ENCODE results near the gene CCDC178.
"Not testable (repeated sequence)": the region's sequence is repeated elsewhere in the genome, so short reads cannot be mapped to it uniquely, and the experiment has no call there.

The CCDC178 gene, protein sequence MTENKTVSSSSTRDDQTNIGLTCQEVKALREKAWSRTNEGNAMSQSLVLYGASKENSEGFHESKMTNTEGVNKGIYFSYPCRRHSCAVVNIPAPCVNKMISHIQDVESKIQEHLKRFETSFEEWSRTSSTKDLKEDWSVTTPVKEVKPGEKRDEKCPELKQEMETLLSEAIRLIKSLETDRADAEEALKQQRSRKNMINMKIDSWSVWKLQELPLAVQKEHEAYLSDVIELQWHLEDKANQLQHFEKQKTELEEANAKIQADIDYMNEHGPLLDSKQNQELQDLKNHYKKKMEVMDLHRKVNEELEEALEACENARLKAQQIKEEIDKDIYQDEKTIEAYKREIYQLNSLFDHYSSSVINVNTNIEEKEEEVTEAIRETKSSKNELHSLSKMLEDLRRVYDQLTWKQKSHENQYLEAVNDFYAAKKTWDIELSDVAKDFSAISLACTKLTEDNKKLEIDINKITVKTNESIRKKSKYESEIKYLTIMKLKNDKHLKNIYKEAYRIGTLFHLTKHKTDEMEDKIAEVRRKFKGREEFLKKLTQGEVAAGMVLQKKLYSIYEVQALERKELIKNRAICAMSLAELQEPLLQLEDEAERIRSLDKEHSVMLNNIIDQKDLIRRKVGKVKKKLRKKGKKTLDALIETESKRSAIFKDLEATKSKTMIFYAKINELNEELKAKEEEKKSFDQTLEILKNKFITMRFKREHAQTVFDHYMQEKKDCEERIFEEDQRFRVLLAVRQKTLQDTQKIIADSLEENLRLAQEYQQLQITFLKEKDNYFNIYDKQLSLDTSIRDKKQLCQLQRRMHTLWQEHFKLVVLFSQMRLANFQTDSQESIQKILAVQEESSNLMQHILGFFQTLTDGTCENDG

DNA sequence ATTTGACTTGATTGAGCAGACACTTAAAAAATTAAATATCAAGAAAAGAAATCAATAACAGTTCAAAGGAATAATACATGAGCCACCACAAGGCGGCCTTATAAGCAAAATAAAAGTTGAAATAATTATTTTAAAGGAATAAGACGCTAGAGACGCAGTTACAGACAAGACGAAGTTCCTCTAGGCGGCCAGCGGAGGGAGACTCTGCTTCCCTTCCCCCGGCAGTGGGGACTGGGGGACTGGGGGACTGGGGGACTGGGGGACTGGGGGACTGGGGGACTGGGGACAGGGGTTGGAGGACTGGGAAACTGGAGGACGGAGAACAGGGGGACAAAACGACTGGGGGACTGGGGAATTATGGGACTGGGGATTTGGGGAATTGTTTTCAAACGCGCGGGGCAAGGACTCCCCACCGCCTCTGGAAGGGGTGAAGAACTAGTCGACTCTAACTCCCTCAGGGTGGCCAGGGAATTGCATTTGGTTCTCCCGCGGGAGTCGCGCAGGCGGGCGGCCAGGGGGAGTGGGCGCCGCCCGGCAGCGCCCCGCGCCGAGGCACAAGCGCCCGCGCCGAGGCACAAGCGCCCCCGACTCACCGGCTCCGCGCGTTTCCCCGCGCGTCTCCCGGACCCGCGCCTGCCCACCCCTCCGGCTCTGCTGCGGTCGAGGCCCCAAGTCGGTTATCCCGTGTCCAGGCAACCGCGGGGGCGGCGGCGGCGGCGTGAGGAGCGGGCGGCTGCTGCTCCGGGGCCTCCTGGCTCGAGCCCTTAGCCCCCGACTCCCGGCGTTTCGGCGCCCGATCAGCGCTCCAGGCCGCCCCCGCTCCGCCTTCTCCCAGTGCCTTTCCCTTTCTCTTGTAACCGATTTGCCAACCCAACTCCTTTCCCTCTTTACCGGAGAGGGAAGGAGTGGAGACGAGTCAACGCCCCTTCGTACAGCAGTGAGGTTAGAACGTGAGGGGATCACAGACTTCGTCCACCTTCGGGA, at the start of gene CCDC178:
Gene CCDC178 (minus strand): TSS at position 662 of the 984 bp plus-strand sequence. CDS start 28,633 bp downstream, outside the sequence.
- DNase-seq = peak; percentile 13

DNA sequence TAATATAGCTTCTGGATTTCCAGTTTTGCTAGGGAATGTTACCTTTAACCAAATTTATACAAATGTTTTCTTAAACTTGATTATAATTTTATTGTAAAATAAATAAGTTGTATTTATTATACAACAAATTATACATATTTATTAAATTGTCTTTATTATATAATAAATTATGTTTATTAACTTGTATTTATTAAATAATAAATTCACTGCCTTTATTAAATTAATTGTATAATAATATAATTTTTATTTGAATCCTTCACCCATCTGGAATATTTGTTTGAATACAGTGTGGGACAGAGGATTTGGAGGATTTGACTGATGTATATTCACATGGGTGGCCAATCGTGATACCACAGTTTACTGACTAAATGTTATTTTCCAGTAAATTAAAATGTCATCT, 43.4 kb upstream of the CCDC178 start:
- no peak for DNase-seq

DNA sequence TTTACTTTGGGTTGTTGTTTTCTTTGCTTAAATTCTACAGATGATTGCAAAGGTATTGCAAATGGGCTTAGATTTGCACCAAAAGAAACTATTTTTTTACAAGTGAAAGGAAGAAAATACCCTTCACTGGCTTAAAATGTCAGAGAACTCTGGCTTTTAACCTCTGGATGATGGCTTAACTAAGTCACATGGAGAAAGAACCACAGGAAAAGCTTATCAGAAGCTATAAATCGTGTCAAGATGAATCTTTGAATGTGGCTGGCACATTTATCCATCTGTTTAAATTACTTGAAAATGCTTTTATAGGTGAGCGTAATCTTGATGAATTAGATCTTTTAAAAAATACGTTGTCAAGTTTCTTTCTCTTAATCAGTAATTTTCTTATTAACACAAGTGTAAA, 32.0 kb upstream of the CCDC178 start:
- DNase-seq = no peak

DNA sequence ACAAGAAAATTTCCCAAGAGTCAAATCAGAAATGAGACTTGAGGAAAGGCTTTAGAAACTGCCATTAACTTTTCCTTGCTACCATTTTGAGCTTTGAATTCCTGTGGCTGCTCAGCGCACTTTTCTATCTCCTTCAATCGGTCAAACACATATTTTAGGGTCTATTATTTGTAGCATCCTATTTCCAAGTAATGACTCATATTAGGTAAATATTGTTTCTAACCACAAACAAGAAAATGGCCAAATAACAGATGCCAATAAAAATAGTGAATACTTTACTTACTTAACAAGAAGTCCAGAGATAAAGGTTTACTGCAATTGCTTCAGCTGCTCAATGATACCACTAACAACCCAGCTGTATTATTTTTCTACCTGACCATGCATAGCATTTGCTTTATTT, 29.7 kb upstream of the CCDC178 start:
- no peak for DNase-seq

DNA sequence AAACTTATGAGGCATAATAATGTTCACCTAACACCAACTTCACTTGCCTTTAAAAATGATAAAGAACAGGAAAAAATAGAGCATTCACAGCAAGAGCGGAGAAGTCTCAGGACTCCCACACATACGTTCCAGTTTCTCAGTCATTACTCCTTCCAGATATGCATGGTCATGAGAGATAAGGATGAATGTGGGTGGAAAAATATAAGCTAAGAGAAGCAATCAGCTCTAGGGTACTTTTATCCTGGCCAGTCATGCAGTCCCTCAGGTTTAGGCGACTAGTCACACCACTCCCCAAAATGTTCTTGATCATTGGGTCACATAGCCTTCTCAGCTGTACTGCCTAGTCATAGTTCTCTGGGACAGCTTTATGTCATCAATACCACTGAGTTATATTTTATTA, 29.2 kb upstream of the CCDC178 start:
- DNase-seq = peak; percentile 63

DNA sequence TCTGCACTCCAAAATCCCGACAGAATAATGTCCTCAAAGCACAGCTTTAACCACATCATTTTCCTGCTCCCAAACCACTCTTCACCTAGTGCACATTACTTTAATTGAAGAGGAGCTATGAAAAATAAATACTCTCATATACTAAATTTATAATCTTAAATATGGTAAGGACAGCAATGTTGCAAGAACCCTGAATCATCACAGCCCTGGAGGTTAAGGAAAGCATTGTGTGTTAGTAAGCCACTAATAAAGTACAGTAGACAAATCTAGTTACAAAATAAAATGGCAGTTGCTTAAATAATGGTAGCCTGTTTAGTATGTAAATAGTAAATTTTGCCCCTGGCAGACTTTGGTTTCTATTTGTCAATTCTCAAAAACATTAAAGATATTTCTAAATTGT, 27.0 kb upstream of the CCDC178 start:
- no peak for DNase-seq

DNA sequence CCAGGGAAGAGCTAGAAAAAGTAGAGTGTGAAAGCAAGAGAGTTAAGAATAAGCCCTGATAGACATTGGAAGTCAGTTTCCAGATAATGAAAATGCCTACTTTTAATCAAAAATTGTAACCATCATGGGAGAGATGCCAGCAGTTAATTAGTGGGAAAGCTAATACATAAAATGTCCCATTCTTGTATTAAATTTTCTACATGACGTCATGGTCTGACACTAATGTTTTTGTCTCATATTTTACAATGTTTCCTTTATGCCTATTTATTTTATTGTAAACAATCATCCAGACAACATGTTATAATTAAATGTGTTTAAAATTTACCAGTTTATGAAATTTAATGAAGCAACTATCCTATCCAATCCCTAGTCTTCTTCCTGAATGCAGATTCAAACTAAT, 26.3 kb upstream of the CCDC178 start:
- DNase-seq = no peak

DNA sequence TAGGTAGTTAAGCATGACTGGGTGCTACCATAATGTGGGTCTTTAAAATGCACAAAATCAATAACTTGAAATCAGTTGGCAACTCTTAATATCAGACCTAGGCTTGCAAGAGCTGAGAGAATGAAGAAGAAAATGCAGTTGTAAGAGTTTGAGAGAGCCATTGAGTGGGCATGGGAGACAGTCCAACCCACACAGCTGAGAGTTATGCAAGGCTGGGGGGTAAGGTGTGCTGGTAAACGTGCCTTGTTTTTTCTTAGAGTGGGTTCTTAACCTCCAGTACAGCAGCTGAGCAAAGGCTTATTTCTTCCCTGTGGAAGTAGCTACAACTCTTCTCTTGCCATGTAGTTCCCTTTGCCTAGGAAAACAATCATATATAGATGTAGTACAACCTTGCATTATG, 20.2 kb upstream of the CCDC178 start:
- no peak for DNase-seq

DNA sequence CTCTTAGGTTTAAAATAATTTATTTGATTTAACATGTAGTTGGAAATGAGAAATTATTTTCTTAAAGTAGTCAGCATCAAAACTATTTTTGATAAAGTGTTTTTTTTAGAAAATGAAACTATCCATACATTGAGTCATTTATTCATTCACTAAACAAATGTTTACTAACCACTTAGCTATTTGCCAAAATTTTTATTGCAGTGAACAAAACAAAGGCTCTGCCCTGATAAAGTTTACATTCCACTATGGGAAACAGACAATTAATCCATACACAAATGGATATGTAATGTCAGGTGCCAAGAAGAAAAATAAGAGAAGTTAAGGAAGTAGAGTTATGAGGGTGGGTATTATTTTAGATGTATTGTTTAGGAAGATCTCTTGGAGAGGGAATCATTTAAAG, 19.1 kb upstream of the CCDC178 start:
- no peak for DNase-seq

DNA sequence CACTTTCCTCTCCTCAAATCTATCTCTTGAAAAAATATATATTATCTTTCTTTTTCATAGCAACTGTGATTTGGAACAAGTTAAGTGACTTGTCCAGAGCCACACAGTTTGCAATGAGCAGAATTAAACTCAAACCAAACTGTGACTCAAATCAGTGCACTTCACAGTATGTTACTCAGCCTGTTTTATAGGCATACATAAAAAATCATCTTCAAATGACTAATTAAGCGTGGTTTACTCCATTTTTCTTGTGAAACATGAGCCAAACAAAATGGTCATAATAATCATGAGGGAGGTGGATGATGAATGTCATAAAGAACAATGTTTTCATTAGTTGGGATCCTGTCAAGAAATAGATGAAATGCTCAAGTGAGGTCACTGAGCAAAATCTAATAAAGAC, 6.1 kb upstream of the CCDC178 start:
- no peak for DNase-seq

DNA sequence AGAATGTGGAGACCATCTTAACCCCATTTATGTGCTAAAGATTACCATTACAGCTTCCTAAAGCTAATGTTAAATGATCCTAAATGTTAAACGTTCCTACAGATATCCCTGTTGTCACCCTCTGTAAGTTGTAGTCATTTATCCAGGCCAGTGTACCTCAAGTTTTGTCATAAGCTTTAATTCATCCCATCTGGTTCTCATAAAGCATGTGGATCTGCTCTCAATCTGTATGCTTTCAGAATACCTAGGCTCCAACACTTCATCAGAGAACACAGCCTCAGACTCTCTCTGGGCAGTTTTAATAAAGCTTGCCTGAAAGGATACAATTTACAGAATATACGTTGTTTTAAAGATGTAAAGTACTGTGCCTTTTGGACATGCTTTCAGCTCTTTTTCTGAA, 4.2 kb upstream of the CCDC178 start:
- no peak for DNase-seq

DNA sequence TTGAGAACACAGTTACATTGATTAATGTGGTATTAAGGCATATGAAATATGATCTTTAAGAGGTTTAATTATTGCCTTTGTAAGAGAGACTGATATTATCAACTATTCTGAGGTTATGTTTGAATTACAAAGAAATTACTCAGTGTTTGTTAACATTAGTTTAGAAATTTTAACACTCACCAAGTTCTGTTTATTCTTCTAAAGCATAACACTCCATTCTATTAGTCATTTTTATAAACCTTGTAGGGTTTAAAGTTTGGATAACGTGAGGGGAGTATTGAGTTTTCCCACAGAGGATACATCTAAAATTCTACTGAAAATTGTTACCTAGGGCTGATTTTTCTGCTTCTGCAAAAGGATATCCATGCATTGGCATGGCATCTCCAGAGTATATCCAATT, 7.7 kb downstream of the CCDC178 start:
- DNase-seq = no peak

DNA sequence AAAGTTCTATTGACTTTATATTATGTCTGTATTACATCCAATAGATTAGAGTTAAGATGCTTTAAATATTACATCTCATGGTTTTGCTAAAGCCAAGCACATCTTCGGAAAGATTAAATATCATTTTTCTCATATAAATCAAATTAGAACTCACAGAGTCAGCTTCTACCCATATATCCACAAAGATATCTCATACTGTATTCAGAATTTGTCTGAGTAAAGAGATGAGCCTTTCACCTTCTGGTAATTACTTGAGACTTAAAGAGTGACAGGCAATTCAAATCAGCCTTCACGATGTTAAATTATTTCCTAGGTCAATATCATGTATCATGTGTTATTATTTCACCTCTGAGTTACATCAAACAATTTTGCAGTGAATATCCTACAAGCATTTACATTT, 13.0 kb downstream of the CCDC178 start:
- DNase-seq = no peak

DNA sequence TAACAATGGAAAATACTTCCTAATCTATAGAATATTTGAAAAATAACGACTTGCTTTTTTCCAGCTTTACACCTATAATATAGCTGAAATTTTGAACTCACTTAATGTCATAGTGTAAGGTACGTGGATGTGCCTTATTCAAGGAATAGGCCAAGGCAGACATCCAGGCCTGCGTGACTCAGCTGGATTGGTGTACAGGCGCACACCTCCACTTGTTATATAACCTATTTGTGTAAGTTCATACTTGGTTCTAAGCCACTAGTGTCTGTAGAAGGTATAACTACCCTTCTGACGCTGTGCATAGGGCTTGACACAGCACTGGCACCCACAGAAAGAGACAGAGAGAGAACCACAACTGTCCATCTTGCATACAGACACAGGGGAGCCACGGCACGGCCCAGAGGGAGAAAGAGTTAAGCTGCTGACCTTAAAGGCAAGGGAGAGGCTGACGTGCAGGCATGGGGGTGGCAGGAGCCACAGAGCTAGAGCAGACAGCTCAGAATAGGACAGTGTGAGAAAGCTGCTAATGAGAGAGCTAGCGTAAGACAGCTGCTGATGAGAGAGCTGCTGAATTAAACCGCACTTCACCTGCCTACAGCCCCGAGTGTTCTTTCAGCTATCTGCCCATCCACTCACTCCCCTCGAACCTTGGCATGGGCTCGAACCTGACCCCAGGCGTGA, 16.1 kb downstream of the CCDC178 start:
- DNase-seq = no peak

DNA sequence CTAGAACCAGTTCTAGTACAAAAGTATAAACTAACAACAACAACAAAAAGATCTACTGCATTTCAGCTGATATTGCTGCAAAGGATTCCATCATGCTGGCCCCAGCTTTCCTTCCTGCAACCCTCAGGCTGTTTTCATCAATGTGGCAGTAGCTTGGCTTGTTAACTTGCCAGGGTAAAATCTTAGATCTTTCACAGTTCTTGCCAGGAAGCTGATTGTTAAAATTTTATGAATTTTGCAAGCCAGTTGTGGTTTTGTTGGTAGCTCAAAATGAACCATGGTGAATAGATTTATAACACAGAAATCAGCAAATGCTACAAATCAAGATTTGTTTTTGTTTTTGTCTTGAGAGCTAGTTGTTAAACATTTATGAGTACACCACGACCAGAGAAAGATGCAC, 19.3 kb downstream of the CCDC178 start:
- DNase-seq = no peak

DNA sequence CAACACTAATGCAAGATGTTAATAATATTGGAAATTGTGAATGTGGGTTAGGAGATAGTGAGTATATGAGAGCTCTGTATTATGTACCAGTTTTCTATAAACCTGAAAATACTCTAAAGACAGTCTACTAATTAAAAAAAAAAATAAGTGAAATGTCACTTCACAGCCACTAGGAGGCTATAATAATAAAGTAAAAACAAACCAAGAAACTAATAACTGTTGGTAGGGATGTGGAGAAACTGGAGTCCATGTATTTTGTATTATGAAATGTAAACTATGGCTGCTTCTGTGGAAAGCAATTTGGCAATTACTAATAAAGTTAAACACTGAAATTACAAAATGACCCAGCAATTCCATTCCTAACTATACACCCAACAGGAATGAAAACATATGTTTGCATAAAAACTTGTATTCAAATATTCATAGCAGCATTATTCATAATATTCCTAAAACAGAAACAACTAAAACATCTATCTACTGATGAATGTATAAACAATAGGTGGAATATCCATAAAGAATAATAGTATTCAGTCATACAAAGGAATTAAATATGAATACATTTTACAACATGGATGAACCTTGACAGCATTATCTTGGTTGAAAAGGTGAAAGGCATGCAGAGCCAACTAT, 36.2 kb downstream of the CCDC178 start:
- no peak for DNase-seq

DNA sequence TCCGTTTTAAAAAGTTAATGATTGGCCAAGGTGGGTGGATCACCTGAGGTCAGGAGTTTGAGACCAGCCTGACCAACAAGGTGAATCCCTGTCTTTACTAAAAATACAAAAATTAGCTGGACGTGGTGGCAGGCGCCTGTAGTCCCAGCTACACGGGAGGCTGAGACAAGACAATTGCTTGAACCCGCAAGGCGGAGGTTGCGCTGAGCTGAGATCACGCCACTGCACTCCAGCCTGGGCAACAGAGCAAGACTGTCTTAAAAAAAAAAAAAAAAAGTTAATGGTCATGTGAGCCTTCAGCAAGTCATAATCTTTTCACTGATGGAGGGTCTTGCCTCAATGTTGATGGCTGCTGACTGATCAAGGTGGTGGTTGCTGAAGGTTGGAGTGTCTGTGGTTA, 41.6 kb downstream of the CCDC178 start:
- not testable (repeated sequence) for DNase-seq

DNA sequence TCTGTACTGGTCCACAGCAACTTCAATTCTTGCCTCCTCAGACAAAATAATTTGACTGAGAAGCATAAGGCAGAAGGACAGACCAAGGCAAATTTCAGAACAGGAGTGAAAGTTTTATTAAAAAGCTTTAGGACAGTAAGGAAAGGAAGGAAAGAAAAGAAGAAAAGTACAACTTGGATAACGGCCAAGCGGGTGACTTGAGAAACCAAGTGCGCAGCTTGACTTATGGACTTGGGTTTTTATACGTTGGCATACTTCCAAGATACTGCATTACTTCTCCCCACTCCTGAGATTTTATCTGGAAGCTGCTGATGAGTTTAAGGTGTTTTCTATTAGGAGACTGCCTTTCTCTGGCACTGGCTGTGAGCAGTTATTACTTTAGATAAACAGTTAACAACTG, 64.7 kb downstream of the CCDC178 start:
- no peak for DNase-seq

DNA sequence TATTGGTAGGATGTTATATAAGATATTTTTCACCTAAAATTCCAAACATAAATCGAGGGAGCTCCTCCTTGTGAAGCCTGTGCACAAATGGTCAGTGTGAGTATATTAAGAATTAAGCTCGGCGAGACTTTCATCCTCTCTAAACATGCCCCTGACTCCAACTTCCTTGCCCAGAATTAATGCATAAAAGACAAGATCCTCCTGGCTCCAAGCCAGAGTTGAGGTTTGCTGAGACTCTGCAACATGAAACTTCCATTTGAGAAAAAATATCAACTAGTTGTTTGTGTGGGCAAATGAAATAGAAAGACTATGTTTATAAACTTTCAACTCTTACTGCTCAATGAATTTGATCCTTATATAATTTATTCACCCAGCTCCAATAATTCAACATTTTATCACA, 68.1 kb downstream of the CCDC178 start:
- no peak for DNase-seq

DNA sequence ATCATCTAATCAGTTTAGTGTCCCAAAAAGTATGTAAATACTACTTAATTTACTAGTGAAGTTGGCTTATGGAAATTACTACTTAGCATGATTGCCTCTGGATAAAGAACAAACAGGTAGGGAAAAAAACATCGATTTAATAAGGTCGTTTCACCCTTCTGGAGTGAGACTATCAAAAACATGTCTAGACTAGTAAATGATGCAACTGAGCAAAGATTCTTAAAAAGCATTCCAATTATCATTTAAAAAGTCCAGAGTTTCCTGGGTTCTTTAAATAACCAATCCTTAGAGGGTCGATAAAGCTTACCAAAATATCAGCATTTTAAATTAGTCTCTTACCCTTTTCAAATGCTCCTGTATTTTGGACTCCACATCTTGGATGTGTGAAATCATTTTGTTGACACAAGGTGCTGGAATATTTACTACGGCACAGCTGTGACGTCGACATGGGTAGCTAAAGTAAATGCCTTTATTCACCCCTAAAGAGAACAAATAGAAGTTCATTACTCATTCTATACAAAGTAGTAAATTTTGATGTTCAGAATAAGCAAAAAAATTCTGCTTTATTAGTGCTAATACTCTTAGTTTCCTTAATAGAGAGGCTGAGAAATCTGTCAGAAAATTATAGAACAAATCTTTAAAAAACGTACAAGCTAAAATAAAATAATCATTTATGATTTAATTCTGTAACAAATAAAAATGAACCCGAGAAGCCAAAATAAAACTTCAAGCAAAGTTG, 70.6 kb downstream of the CCDC178 start:
- no peak for DNase-seq

DNA sequence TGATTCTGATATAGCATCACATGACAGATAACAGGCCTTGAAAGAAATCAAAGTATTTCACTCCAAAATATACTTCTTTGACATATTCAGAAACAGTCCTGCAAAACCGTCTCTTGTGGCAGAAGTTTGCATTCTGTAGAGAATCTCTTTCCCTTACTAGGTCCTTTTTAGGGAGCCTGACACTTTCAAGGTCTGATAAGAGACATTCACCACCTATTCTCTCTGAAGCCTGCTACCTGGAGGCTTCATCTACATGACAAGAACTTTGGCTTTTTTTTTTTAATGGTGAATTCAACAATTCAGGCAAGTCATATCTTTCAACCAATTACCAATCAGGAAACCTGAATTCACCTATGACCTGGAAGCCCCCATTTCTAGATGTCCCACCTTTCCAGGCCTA, 83.8 kb downstream of the CCDC178 start:
- DNase-seq = no peak
